GM21381 (cell line): ENCODE data around the gene CCDC28A.

Experiments
- ATAC-seq: cut with Tn5 transposase; IDR thresholded peaks from one replicate; pipeline ENCODE4 v1.9.1; 2021; ENCODE audit warnings: mild to moderate bottlenecking, moderate library complexity; ENCODE audit not compliant: unreplicated experiment

The CCDC28A gene

DNA sequence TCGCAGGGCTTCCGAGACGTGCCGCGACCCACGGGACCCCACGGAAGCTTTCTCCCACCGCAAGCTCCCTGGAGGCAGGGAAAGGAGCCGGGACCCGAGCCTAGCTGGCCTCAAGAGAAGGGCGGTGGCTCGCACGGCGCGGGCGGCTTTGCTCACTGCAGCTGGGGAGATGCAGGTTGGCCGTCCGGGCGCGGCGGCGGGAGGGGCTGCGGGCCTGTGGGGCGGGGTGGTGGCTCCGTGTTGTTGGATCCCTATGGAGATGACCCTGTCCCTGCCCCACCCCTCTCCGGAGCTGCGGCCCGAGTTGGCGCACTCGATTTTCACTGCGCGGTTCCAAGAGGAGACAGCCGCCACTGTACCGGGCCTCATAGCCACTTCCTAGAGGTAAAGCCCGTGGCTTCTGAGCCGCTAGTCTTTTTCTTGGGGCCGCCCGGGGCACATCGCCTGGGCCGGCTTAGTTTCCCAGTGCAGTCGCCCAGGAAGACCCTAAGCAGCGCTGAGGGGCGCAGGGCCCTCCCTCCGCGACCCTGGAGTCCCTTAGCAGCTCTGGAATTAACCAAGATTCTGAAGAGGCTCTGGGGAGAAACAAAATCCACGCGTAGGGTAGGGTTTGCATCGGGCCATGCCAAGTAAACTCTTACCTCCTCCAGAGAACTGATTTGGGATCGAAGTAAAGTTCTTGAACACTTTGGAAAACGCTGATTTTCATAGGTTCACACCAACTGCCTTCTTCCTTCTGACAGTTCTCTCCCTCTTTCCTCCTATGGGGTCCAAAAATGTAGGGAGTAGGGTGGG is 22.4 kb downstream of the CCDC28A start, which contains the start of gene ECT2L:
TSS of gene ECT2L (plus strand) at position 279 of the 795 bp plus-strand sequence. CDS start 17,188 bp downstream, outside the sequence.
- ATAC-seq = no peak

DNA sequence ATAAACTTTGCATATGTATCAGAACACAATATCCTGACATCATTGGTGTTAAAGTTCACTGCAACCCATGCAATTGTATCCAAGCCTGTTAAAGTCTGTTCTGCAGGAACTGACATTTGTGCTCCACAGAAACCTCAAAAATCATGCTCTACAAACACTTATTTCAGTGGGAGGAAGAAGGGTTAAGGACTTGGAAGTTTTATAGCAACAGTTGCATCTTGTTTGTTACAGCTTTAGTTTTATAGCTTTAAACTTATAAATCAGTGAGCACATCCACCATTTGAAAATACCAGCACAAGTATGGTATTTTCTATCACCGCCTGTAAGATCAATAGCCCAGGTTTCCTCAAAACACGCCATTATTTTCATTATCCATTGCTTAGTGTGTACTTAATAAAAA is 23.2 kb downstream of the CCDC28A start:
- no peak for ATAC-seq

DNA sequence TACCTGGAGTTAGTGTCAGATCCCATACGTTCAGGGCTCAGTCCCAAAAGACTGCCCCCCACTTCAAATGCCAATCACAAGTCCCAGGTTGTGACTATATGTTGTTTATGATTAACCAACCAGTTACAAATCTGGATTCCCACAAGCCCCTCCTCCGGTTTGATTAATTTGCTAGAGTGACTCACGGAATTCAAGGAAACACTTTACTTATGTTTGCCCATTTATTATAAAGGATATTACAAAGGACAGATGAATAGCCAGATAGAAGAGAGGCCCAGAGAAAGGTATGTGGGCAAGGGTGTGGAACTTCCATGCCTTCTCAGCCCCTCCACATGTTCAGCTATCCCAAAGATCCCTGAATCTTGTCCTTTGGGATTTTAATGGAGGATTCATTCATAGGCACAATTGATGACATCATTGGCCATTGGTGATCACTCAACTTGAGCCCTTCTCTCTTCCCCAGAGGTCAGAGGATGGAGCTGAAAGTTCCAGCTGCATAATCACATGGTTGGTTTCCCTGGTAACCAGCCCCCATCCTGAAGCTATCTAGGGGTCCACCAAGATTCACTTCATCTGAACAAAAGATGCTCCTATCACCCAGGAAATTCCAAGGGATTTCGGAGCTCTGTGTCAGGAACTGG is 24.4 kb downstream of the CCDC28A start:
- no peak for ATAC-seq

DNA sequence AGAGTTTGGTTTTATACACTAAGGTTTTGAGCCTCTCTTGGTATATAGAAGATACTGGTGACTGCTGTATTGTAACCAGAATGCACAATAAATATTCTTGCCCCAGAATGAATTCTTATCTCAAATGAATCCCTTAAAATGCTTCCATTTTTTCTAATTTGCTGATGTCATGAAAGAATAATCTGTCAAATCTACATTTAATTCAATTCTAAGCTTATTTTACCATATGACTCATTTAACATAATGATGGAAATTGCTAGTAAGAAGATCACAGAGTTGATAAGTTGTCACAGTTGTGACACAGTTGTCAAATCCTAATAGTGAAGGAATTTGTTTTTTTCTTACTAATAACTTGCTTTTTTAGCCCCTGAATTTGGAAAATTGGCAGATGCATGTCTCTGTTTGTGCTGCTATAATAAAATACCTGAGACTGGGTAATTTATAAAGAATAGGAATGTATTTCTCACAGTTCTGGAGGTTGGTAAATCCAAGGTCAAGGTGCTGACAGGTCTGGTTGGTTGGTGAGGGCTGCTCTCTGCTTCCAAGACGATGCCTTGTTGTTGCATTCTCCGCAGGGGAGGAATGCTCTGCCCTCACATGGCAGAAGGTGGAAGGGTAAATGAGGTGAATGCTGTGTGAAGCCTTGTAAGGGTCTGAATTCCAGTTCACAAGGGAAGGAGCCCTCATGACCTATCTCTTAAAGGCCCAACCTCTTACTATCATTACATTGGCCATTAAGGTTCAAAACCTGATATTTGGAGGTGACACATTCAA is 27.0 kb downstream of the CCDC28A start:
- no peak for ATAC-seq

DNA sequence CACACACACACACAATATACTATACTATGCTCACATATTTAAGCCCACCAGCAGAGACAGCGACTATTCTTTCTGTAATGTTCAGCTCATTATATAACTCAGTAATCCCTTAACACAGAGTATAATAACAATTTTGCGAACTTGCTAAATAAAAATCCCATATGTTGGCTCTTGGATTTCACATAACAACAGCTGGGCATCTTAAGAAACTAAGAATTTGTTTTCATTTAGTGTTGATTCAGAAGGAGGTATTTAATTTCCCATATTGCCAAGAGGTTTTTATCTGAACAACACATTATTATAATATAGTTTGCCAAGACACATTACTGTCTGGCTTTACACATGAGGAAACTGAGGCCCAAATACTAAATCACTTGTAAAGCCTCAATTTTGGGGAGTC is 29.8 kb downstream of the CCDC28A start:
- no peak for ATAC-seq

DNA sequence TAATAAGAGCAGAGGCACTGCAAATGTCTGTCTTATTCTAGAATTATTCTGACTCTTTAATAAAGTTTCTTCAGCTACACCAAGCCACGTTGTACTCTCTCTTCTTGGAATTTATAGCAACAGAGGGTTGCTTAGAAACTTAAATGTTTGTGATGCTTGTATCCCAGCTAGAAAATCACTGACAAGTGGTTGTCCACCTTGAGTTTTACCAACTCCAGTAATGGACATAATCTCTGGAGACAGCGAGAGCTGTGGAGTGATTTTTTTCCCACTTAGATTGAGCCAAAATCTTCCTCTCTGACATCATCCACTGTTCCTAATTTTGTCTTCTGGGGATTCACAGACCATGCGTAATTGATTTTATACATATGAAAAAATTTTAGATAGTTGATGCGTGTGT is 30.3 kb downstream of the CCDC28A start:
- no peak for ATAC-seq

DNA sequence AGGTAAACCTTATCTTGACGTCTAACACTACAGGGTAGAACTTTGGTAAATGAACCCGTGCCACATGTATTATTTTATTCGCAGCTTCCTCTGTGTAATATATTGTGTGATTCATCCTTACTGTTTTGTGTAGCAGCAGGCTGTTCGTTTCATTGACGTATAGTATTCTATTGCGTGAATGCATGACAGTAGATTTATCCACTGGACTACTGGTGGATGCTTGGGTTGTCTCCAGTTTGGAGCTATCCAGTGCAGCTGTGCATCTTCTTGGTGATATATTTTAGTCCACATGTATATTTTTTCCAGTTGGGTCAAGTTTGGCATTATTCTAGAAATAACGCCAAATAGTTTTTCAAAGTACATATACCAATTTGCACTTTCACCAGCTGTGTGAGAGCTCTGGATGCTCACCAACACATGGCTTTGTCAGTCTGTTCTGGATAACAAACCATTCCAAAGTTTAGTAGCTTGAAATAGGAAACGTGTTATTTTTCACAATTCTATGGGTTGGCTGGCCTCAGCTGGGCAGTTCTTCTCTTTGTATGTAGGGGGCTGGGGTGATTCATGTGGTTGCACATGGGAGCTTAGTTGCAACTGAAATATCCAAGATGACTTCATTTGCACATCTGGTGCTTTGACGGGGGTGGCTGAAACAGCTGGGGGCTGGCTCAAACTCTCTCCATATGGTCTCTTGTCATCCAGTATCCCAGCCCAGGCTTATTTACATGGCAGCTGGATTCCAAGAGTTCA is 31.6 kb downstream of the CCDC28A start:
- ATAC-seq = no peak

DNA sequence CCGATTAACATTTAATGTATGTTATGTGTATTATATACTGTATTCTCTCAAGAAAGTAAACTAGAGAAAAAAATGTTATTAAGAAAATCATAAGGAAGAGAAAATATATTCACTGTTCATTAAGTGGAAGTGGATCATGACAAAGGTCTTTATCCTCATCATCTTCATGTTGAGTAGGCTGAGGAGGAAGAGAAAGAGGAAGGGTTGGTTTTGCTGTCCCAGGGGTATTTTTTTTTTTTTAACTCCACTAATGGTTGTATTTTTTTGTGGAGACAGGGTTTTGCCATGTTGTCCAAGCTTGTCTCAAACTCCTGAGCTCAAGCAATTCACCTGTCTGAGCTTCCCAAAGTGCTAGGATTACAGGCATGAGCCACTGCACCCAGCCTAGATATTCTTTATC is 33.3 kb downstream of the CCDC28A start:
- no peak for ATAC-seq

DNA sequence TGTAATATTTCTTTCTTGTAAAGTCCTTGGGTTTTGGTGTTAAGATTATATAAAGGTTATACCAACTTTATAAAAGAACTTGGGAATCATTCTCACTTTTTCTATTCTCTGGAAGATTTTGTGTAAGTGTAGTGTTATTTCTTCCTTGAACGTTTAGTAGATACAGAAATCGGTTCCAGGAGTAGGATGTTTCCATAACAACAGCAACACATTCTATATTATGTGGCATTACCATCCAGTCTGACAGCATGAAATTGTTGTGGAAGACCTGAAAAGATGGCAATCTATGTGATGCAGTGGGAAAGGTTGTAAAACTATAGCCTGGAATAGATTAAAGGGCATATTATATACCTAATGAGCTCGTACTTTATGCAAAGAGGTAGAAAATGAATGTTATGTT is 36.1 kb downstream of the CCDC28A start:
- no peak for ATAC-seq

DNA sequence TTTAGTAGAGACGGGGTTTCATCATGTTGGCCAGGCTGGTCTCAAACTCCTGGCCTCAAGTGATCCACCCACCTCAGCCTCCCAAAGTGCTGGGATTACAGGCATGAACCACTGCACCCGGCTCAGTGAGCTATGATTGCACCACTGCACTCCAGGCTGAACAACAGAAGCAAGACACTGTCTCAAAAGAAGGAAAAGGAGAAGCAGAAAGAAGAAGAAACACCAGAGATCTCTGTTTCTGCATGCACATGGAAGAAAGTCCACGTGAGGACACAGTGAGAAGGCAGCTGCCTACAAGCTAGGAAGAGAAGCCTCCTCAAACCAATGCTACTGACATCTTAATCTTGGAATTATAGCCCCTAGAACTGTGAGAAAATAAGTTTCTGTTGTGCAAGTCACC is 38.3 kb downstream of the CCDC28A start:
- no peak for ATAC-seq

DNA sequence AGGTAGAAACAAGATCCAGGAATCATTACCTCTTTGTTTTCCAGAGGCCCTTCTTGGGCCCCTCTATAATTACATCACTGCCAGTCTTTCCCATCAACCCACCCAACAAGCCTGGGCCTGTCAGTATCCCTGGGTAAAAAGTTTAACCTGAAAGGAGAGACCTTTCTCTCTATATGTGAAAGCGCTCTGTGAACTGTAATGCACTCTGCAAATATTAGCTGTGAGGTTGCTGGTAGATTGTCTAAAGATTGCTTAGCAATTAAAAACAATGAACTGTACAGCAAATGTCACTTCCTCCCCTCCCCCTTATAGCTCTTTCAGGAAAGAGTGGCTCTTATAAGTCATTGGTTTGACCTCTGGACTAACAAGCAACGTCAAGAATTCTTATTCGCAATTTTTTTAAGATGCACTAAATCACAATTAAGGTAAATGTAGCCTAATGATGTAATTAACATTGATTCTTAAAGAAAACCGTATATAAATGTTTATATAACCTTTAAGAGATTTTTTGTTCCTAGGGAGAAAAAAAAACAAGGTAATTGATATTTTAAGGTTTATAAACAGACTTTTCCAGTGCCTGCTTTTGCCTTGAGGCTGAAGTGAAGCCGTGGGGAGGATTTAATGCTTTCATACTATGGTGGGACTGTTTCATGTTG is 40.7 kb downstream of the CCDC28A start:
- no peak for ATAC-seq

DNA sequence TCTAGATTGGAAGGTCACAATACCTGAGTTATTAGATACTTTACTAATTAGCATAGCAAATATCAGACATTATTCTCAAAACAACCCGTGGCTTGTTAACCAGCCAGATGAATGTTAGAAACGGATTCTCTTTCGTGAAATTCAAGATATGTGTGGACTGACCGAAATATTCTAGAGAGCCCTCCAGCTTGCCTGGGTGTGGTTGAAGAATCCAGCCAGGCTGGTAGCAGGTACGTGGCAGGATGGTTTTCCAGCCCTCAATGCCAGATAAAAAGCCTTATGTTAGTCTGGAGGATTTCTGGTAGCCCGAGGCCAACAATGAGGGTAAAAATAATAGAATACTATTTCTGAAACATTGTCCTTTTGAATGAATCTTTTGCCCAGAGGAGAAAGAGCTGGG is 41.7 kb downstream of the CCDC28A start:
- ATAC-seq = no peak

DNA sequence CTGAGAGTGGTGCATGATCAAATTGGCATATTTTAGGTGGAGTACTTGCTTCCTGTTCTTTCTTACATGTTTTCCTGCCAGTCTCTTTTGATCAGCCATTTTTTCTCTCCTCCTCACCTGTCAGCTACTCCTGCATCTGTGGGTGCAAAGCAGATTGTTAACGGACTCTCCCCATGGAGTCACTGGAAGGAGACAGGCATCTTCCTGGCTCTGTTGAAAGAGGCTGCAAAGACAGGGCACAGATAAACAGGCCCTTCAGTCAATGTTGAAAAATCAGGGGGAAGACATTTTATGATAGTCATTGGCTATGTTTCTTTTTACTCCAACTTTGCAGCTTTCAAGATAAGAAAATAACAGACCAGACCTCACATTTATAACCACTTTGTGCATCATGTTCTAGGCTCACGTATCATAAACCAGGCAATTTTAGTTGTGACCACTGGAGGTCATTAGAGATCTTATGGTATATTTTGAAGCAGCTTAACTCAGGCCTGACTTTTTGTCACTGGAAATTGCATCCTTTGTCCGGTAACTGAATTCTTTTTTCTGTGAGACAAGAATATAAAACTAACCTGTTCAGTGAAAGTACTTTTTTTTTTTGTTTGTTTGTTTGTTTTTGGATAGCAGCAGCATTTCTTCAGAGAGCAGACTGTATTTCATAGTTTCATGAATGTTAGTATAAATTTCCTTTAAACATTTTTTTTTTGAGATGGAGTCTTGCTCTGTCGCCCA is 42.4 kb downstream of the CCDC28A start:
- peak; percentile 60 for ATAC-seq

DNA sequence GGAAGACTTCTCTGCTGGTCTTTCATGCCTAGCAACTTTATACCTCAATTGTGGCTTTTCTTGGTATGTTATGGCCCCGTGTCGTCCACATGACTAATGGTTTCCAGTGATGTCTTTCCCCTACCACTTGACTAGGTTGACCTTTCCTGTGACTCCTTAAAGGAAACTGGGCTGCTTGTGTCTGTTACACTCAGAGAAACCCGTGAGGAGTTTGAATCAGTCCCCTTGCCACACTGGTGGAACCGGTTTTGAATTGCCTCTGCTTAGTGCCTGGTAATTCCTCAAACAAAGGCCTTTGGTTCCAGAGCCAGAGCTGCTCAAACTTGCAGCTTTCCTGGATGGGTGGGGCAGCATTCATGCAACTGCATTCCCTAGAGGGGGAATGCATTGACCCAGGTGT is 44.2 kb downstream of the CCDC28A start:
- ATAC-seq = no peak

DNA sequence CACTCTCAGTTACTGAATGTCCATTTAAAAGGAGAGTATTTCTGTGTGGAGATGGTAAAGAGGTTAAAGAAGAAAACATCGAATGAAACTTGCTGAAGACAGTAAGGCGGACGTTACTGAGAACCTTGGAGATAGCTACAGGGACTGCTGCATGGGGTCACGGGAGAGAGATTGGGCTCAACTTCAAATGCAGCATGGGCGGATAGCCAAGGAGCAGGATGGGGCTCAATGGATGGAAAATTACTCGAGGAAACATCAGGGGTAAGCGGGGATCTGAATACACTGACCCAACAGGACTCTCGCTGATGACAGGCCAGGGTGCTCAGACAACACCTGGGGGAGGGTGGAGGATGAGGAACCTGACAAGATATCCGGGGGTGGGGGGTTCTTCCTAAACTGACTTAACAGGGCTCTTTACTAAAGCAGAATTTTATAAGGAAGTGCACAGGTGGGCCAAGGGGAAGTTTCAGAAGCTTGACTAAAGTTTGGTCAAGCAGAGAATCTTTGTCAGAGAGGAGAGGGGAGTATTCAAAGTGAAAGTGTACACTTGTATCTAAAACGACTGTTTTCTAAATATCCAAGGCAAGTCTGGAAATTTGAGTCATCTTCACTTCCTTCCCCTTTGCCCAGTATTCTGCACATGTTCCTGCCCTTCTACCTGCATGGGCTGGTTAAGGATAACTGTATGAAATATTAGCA is 45.1 kb downstream of the CCDC28A start:
- peak; percentile 64 for ATAC-seq

DNA sequence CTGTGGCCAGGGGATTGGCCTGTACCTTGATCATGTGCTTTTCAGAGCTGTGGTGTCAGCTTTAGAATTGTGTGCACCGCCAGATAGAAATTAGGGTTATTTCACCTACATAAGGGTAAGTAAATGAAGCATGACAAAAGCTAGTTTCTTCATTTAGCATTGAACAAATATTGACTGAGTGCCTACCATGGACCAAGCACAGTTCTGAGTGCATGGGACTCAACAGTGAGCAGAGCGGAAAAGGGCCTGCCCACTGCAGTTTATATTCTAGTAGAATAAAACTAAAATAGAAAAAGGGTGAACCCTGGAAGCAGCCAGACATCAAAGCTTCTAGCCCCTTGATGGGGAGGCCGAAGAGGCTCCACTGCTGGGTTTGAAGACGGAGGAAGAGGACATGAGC is 48.0 kb downstream of the CCDC28A start:
- no peak for ATAC-seq

DNA sequence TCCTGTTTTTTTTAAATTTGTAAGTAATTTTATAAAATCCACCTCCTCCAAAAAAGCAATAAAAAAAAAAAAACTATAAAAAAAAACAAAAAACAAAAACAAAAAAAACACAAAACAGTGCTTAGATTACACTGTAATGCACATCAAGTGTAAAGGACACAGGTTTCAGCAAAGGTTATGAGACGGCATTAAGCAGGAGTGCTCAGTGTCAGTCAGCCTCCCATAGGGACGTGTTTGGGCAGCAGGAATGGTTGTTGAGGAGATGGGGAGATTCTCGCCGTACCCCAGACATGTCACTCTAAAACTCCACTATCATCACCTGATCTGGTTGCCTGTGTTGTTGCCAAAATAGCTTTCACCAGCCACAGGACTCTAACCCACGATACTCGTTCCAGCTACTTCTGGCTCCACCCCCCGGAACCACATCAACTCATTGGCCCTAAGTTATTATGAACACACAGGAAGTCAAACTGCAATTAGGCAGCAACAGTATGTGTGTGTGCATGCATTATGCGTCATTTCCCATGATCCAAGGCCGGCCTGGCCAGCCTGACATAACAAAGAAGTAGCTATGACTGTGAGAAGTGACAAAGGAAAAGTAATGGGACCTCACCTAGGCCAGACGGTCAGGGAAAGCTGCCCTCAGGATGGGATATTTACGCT is 51.0 kb downstream of the CCDC28A start:
- ATAC-seq = no peak

DNA sequence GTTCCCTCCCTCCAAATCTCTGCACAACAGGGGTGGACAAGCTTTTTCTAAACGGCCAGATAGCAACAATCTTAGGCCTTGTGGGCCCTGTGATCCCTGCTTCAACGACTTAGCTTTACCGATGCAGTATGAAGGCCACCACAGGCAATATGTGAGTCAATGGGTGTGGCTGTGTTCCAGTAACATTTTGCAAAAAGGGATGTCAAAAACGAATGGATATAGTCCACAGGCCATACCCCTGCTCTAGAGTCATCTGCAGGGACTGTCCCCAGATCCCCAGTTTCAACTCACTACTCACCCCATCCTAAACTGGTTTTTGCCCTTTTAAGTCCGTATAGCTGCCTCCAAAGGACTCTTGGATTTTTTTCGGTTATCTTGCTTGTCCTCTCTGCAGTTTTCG is 56.7 kb downstream of the CCDC28A start:
- no peak for ATAC-seq

DNA sequence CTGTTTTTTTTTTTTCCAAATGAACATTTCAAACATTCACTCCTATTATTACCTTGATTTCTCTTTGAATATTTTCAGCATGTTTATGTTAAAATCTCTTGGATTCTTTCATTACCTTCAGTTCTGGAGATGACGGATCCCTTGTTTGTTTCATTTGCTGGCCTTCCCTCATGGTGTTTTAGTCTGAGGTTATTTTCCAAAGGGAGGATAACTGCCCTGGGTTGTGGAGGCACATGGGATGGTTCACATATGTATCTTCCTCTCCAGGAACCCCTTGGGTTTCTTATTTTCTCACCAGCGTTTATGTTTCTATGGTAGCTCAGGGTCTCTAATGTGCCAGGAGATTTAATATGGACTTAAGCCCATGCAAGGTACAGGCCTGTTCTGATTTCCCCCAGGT is 58.6 kb downstream of the CCDC28A start:
- no peak for ATAC-seq
